ENCODE data around the gene GPC4.

DNA sequence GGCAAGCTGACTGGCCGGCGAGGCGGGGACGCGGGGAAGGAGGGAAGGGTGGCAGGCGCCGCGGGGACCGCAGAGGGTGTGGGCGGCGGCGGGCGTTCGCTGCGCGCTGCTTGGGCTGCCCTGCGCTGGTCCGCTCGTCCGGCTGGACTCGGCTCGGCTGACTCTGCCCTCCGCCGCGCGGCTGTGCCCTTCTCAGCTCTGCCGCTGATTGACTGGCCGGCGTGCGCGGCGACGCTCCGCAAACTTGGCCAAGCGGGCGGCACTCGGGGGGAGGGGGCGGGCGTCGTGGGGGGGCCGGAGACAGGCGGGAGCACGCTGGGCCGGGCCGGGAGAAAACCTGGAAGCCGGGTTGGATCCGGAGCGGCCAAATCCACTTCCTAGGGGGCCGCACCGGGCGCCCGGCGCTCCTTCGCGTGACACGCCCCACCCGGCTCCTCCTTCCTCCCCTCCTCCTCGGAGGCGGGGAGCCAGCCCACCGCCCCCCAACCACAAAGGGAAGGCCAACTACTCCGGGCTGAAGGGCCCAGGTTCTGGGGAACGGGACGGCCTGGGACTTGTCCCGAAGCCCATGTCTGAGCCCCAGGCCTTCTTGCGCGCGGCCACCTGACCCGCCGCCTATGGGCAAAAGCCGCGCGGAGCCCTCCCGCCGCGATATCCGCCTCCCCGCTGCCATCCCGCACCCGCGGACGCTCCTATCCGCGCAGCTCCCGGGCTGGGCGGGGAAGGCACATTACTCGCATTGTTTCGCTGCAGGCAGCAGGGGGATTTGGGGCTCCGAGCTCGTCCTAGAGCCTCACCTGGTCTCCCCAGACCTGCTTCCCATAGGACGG, at the start of gene GPC4:
- TF ChIP-seq, protein P1, sequence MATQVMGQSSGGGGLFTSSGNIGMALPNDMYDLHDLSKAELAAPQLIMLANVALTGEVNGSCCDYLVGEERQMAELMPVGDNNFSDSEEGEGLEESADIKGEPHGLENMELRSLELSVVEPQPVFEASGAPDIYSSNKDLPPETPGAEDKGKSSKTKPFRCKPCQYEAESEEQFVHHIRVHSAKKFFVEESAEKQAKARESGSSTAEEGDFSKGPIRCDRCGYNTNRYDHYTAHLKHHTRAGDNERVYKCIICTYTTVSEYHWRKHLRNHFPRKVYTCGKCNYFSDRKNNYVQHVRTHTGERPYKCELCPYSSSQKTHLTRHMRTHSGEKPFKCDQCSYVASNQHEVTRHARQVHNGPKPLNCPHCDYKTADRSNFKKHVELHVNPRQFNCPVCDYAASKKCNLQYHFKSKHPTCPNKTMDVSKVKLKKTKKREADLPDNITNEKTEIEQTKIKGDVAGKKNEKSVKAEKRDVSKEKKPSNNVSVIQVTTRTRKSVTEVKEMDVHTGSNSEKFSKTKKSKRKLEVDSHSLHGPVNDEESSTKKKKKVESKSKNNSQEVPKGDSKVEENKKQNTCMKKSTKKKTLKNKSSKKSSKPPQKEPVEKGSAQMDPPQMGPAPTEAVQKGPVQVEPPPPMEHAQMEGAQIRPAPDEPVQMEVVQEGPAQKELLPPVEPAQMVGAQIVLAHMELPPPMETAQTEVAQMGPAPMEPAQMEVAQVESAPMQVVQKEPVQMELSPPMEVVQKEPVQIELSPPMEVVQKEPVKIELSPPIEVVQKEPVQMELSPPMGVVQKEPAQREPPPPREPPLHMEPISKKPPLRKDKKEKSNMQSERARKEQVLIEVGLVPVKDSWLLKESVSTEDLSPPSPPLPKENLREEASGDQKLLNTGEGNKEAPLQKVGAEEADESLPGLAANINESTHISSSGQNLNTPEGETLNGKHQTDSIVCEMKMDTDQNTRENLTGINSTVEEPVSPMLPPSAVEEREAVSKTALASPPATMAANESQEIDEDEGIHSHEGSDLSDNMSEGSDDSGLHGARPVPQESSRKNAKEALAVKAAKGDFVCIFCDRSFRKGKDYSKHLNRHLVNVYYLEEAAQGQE (IDR thresholded peaks at IDR 0.05) = no peak
- TF ChIP-seq EP300 (IDR thresholded peaks at IDR 0.05) (no peak), FOSL2 (IDR thresholded peaks at IDR 0.05) (no peak), FOSL2 (CRISPR knock-in tag; IDR thresholded peaks at IDR 0.05) (no peak), RFX5 (IDR thresholded peaks at IDR 0.05) (no peak), EHF (CRISPR knock-in tag; IDR thresholded peaks at IDR 0.05) (no peak), NFE2L2 (conservative IDR thresholded peaks at IDR 0.05; ENCODE audit: low read length) (no peak), MAFK (IDR thresholded peaks at IDR 0.05; ENCODE audit: partially characterized antibody) (no peak), NPAS2 (CRISPR knock-in tag; IDR thresholded peaks at IDR 0.05; ENCODE audit: borderline replicate concordance) (no peak), SREBF2 (IDR thresholded peaks at IDR 0.05) (no peak)
- TF ChIP-seq, protein P2, sequence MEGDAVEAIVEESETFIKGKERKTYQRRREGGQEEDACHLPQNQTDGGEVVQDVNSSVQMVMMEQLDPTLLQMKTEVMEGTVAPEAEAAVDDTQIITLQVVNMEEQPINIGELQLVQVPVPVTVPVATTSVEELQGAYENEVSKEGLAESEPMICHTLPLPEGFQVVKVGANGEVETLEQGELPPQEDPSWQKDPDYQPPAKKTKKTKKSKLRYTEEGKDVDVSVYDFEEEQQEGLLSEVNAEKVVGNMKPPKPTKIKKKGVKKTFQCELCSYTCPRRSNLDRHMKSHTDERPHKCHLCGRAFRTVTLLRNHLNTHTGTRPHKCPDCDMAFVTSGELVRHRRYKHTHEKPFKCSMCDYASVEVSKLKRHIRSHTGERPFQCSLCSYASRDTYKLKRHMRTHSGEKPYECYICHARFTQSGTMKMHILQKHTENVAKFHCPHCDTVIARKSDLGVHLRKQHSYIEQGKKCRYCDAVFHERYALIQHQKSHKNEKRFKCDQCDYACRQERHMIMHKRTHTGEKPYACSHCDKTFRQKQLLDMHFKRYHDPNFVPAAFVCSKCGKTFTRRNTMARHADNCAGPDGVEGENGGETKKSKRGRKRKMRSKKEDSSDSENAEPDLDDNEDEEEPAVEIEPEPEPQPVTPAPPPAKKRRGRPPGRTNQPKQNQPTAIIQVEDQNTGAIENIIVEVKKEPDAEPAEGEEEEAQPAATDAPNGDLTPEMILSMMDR (IDR thresholded peaks at IDR 0.05) = no peak
- TF ChIP-seq, protein P3, sequence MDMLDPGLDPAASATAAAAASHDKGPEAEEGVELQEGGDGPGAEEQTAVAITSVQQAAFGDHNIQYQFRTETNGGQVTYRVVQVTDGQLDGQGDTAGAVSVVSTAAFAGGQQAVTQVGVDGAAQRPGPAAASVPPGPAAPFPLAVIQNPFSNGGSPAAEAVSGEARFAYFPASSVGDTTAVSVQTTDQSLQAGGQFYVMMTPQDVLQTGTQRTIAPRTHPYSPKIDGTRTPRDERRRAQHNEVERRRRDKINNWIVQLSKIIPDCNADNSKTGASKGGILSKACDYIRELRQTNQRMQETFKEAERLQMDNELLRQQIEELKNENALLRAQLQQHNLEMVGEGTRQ (IDR thresholded peaks at IDR 0.05) = no peak

Measured in A549 (cell line).